Right lobe of liver (tissue), 6 donors: ENCODE measurements around the gene BAIAP2. TPM values are rescaled to one million over a fixed set of nuclear protein-coding genes. Genes with fewer than 3 reads are reported as not detected.

ENCODE experiments used
- ATAC-seq, 4 donors: fragments of 200-7000 bp; cut with Tn5 transposase; one replicate each; pipeline ENCODE4 v1.9.1; 2020; ENCODE audit warnings: mild to moderate bottlenecking in 4 of 4, moderate library complexity in 4 of 4
- DNase-seq, 3 donors: peaks; one replicate each; pipeline ENCODE4 v3.0.0-alpha.2; 2020
- H3K27ac ChIP-seq, 3 donors: fragments of 200-600 bp; one replicate each; pipeline ENCODE4 v1.8.0; 2022
- H3K27me3 ChIP-seq, 2 donors: fragments of 200-600 bp; one replicate each; pipeline ENCODE4 v1.8.0; 2022
- H3K36me3 ChIP-seq, 4 donors: fragments of 200-600 bp; sonication (generic) in 1 of 4; one replicate each; pipeline versions ENCODE4 v1.5.1 to v1.8.0; 2017 to 2022; ENCODE audit warnings: control low read depth in 1 of 4
- H3K4me1 ChIP-seq, 4 donors: fragments of 200-600 bp; sonication (generic) in 1 of 4; one replicate each; pipeline versions ENCODE4 v1.5.1 to v1.8.0; 2017 to 2022; ENCODE audit warnings: control low read depth in 1 of 4
- H3K4me3 ChIP-seq, 3 donors: fragments of 200-600 bp; one replicate each; pipeline ENCODE4 v1.8.0; 2022
- H3K9me3 ChIP-seq, 4 donors: fragments of 200-600 bp; sonication (generic) in 1 of 4; one replicate each; pipeline versions ENCODE4 v1.5.1 to v1.8.0; 2017 to 2022; ENCODE audit warnings: control low read depth in 1 of 4
- CTCF ChIP-seq, 4 donors: fragments of 200-600 bp in 3 of 4; fragments of 450-650 bp in 1 of 4; IDR thresholded peaks; one replicate each; pipeline versions ENCODE4 v1.5.1 to v1.8.0; 2016 to 2022; ENCODE audit warnings: antibody characterized with exemption in 4 of 4, mild to moderate bottlenecking in 2 of 4
- POLR2A ChIP-seq: fragments of 450-650 bp; IDR thresholded peaks from one replicate; pipeline ENCODE4 v1.6.1; 2017; ENCODE audit warnings: antibody characterized with exemption, mild to moderate bottlenecking
- WGBS: methylation state at CpG from one replicate; pipeline ENCODE4 v1.1.6; 2018; ENCODE audit warnings: low coverage, low lambda C conversion rate; ENCODE audit not compliant: insufficient coverage; ENCODE audit errors: missing lambda C conversion rate; 5-methylcytosine and 5-hydroxymethylcytosine counted together
- intact Hi-C, 2 donors: fragments of 100-400 bp; cut with DNase I; formaldehyde crosslinking; loops; one replicate each; pipeline versions ENCODE4 v1.11.2 to v1.14.1; 2022
- total RNA-seq, 6 experiments: library from RNA; depleted of rRNA in 2 of 6; stranded (reverse); fragments of >200 nt in 2 of 6; fragmentation: NEBNext Ultra II Directional in 3 of 6; extraction: Animal tissue kit (Norgen Biotek cat#: 25700) in 3 of 6; gene quantifications; one replicate each; pipeline versions ENCODE4 v1.1.0 to v1.2.4, GENCODE V29; 2016 to 2023
- donor health status: DM: no; HTN: yes; CAD: no.
- donor health status: DM: no; HTN: no; CAD: no.
- donor health status: DM: no; HTN: no; CAD: no.
- donor health status: DM: no; HTN: yes; CAD: no.
- donor health status: DM: no; HTN: yes; CAD: no.

Gene BAIAP2
- total RNA-seq, 6 experiments from 2014 or later, result 46.6 to 139 (median 63.3) TPM

DNA sequence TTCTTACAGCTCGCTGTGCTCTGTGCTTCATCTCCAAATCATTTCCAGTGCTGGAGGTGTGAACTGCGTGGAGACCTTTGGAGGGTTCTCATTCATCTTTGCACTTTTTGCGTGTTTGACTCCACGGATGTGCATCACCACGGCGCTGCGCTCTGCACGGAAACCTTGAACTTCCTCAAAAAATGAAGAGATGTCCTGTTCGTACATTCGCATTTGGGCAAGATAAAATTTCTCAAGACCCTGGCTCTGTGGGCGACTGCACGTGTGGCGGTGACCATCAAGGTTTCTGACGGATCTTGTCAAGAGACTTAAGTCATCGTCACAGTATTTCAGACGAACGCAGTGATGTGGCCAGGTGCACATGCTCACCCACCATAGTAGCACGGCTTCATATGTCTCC is 120.0 kb downstream of the BAIAP2 start:
- ATAC-seq (no peak), DNase-seq (no peak)
- Histone ChIP-seq H3K27ac (no peak overlapping the region), H3K36me3 (no peaks in the 10 kb centered on the region), H3K4me3 (no peak overlapping the region), H3K27me3 (no peaks in the 10 kb centered on the region), H3K9me3 (no peaks in the 10 kb centered on the region), H3K4me1 (no peaks in the 10 kb centered on the region)
- TF ChIP-seq POLR2A (no peak), CTCF (IDR thresholded peaks at IDR 0.05) (no peak)
- intact Hi-C loops, result no loop called here
- 91% methylated on average over 17 of the region's 18 CpGs for WGBS

GRCh38 chr17:81156866-81157805 is 122.2 kb downstream of the BAIAP2 start:
- Histone ChIP-seq H3K27me3 (no peaks in the 10 kb centered on the region), H3K4me1 (no peaks in the 10 kb centered on the region), H3K4me3 (no peak overlapping the region), H3K36me3 (no peaks in the 10 kb centered on the region), H3K27ac (no peak overlapping the region), H3K9me3 (no peaks in the 10 kb centered on the region)
- WGBS, result 64% methylated on average over 5 of the region's 38 CpGs
- TF ChIP-seq CTCF (IDR thresholded peaks at IDR 0.05) (no peak), POLR2A (no peak)
- ATAC-seq (no peak), DNase-seq (no peak)
- intact Hi-C loops, result no loop called here

DNA sequence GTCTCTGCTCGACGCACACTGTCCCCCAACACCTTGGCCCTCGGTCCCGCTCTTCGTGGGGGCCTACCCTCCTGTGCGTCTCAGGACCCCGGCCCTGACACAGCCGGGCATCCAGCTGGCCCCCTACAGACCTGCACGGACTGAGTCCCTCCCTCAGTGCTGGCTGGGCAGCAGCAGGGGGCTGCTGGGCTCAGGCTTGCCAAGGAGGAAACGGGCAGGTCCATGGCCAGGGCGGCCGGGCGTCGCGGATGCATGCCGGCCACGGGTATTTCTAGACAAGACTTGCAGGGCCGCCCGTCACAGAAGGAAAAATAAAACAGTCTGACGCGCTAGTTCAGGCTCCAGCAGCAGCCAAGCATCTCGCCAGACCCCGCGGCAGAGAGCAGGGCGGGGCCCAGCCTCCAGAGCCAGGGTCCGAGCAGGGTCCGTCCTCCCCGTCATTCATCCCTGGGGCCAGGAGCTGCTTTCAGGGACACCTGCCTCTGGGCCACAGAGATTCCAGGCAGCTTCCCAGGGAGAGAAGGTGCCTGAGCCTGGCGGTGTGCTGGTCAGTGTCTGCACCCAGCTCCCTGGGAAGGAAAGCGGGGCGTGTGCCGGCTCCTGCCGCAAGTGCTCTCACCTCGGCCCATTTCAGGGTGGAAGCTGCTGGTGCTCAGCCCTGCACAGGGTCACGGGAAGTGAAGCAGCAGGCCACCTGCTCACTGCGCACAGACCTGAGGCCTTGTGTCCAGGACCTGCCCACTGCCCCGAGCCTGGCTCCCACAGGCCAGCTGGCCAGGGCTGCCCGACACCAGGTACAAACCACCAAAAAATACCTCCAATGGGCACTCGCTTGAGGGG is 123.1 kb downstream of the BAIAP2 start:
- no peak for DNase-seq
- intact Hi-C loops, result no loop called here

More for the DNA sequence above, 123.1 kb downstream of the BAIAP2 start:
- H3K4me3 ChIP-seq, result no peak overlapping the region
- WGBS, result no CpG with 5 or more reads among the region's 39 CpGs
- TF ChIP-seq CTCF (IDR thresholded peaks at IDR 0.05) (no peak), POLR2A (no peak)
- no peaks in the 10 kb centered on the region for H3K27me3 ChIP-seq
- H3K4me1 ChIP-seq, result no peaks in the 10 kb centered on the region
- H3K27ac ChIP-seq, result no peak overlapping the region
- no peak for ATAC-seq
- H3K36me3 ChIP-seq, result no peaks in the 10 kb centered on the region
- no peaks in the 10 kb centered on the region for H3K9me3 ChIP-seq
